NB4 (cell line): ENCODE measurements around the gene TMEM238L.

Experiments used
- DNase-seq: peaks from one replicate; pipeline ENCODE4 v3.0.0; 2010; ENCODE audit warnings: low read depth
- H3K4me3 ChIP-seq: one replicate; pipeline ENCODE4 v1.5.1; 2011; ENCODE audit warnings: mild to moderate bottlenecking, low read depth, low read length, moderate library complexity
- CTCF ChIP-seq: IDR thresholded peaks from one replicate; pipeline ENCODE4 v1.5.1; 2012; ENCODE audit warnings: low read depth, low read length
- MAX ChIP-seq: IDR thresholded peaks from 2 replicates; pipeline ENCODE4 v1.6.1; 2011; ENCODE audit warnings: low read depth, low read length
- MYC ChIP-seq: IDR thresholded peaks from 2 replicates; pipeline ENCODE4 v1.6.1; 2011; ENCODE audit warnings: low read depth, low read length
- POLR2A ChIP-seq: IDR thresholded peaks from 2 replicates; pipeline ENCODE4 v1.6.1; 2011; ENCODE audit warnings: mild to moderate bottlenecking; ENCODE audit not compliant: insufficient read length; ENCODE audit errors: extremely low read depth

The TMEM238L gene

GRCh38 chr17:10775740-10776356 is 28.1 kb downstream of the TMEM238L start:
- TF ChIP-seq MAX (no peak), CTCF (no peak), MYC (no peak), POLR2A (no peak)
- H3K4me3 ChIP-seq: no peak overlapping the region
- DNase-seq: no peak

- TF ChIP-seq MYC (no peak), CTCF (no peak), POLR2A (no peak), MAX (no peak)
- no peak for DNase-seq
Observed at GRCh38 chr17:10775058-10775457, 28.8 kb downstream of the TMEM238L start.

GRCh38 chr17:10773391-10773790 is 30.5 kb downstream of the TMEM238L start:
- TF ChIP-seq MYC (no peak), POLR2A (no peak), CTCF (no peak), MAX (no peak)
- H3K4me3 ChIP-seq: no peak overlapping the region
- DNase-seq: no peak

More at GRCh38 chr17:10775058-10775457, 28.8 kb downstream of the TMEM238L start:
- no peak overlapping the region for H3K4me3 ChIP-seq

- no peak for TF ChIP-seq POLR2A
- TF ChIP-seq CTCF: peak; percentile 97
- H3K4me3 ChIP-seq: no peak overlapping the region
- peak; percentile 67 for DNase-seq
Observed at GRCh38 chr17:10772425-10773380, 31.2 kb downstream of the TMEM238L start.

- no peak for DNase-seq
- TF ChIP-seq MYC: no peak
- no peak for TF ChIP-seq MAX
- TF ChIP-seq POLR2A: no peak
- no peak for TF ChIP-seq CTCF
Observed at GRCh38 chr17:10771148-10771547, 32.8 kb downstream of the TMEM238L start.

More at GRCh38 chr17:10771148-10771547, 32.8 kb downstream of the TMEM238L start:
- no peak overlapping the region for H3K4me3 ChIP-seq
